HTR-8/SVneo (cell line): ENCODE data around the gene ZNF516.

ENCODE experiments used
- DNase-seq: peaks from one replicate; pipeline ENCODE4 v3.0.0; 2011; ENCODE audit warnings: low spot score, mixed read lengths; ENCODE audit not compliant: insufficient read length
- FAIRE-seq: peaks from 2 replicates; lab custom pipeline; 2011; peaks lifted over from hg19 to GRCh38; lab: Jason Lieb, UNC

The ZNF516 gene

DNA sequence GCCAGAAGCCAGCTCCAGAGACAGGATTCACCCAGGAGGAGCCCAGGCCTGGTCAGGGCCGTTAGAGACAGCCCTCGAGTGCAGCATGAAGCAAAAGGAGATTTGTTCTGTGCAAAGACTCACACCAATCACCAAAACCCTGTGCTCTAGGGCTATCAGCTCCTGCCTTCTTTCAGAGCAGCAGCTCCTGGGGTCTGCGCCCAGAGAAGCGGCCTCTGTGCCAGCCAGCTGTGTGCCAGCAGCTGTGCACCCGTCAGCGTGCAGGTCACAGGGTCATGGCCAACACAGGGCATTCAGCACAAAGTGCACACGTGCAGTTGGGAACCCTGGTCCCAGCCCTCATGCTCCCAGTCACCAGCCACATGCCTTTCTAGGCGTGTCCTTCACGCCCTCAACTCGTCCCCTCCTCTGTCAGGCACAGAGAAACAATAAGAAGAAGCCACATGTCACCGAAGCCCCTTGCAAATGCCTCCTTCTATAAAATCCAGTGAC, 49.3 kb downstream of the ZNF516 start:
- DNase-seq (peak; percentile 12), FAIRE-seq (no peak)

GRCh38 chr18:76445275-76445674, 49.8 kb downstream of the ZNF516 start:
- DNase-seq, result peak; percentile 56
- no peak for FAIRE-seq

GRCh38 chr18:76444446-76445105, 50.5 kb downstream of the ZNF516 start:
- no peak for DNase-seq
- FAIRE-seq, result no peak

GRCh38 chr18:76443519-76444445, 51.3 kb downstream of the ZNF516 start:
- peak; percentile 26 for FAIRE-seq
- no peak for DNase-seq

GRCh38 chr18:76442413-76443171, 52.5 kb downstream of the ZNF516 start:
- FAIRE-seq, result no peak
- DNase-seq, result no peak

DNA sequence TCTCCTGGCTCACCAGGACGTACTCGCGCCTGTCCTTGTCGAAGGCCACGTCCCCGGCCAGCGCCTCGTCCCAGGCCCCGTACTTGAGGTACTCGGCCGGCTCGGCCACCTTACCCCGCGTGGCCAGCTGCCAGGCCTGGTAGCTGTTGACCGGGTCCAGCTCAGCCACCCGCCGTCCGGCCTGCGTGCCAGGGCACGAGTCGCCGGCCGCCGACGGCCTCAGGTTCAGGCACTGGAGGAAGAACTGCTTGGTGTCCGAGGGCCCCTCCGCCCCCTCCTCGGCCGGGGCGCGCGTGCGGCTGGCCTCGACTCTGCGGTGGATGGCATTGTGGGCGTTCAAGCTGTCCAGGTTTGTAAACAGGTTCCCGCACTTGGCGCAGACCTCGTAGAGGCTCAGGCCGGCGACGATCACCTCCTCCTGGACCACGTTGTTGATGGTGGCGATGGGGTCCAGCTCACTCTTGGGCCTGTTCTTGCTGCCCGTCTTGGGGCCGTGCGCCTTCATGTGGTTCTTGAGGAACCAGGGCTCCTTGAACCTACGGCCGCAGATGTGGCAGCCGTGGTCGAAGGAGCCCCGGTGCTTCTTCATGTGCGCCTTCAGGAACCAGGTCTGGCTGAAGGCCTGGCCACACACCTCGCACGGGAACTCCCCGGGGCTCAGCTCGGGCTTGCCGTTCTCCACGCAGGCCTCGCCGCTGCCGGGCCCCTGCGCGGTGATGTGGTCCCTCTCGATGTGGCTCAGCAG, 53.2 kb downstream of the ZNF516 start:
- no peak for DNase-seq
- no peak for FAIRE-seq

GRCh38 chr18:76441002-76441667, 53.9 kb downstream of the ZNF516 start:
- FAIRE-seq, result no peak

GRCh38 chr18:76437910-76438309, 57.1 kb downstream of the ZNF516 start:
- DNase-seq (no peak), FAIRE-seq (no peak)

More at GRCh38 chr18:76441002-76441667, 53.9 kb downstream of the ZNF516 start:
- no peak for DNase-seq

- no peak for FAIRE-seq
These were observed 58.0 kb downstream of the ZNF516 start for GRCh38 chr18:76437011-76437410.

GRCh38 chr18:76436342-76436741, 58.7 kb downstream of the ZNF516 start:
- DNase-seq (no peak), FAIRE-seq (no peak)

More at GRCh38 chr18:76437011-76437410, 58.0 kb downstream of the ZNF516 start:
- no peak for DNase-seq

GRCh38 chr18:76435316-76435989, 59.6 kb downstream of the ZNF516 start:
- FAIRE-seq, result no peak

DNA sequence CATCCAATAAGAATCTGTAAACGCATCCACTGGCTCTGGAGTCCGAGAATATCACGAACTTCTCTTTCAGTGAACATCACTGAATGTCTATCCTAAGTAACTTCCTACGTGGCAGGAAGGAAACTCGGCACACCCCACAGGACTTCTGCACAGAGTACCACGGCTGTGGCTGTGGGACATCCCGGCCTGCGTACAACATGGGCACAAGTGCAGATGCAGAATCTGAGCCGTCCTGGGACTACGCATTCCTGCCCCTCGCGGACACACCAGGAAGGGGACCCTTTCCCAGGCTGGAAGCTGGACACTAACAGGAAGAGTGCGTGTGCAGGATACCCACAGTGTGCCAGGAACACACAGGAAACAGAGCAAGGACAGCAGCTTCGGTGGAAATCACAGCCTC, 60.6 kb downstream of the ZNF516 start:
- FAIRE-seq, result no peak
- DNase-seq, result no peak

More at GRCh38 chr18:76435316-76435989, 59.6 kb downstream of the ZNF516 start:
- no peak for DNase-seq

DNA sequence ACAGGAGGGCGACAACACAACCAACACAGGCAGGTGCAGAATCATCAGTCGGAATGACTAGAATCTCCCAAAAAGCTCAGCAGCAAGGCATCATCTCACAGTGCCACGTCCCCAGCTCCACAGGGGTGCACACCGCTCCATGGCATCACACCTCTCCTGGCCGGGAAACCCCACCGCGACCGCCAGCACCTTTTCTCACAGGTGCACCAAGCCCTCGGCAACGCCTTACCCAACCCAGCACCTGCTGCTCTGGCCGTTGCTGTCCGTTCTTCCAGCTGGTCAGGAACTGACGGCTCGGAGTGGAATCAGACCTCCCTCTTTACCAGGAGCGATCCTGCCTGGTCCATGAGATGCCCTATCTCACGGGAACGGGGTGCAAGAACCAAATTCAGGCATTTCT, 61.3 kb downstream of the ZNF516 start:
- FAIRE-seq (no peak), DNase-seq (no peak)

DNA sequence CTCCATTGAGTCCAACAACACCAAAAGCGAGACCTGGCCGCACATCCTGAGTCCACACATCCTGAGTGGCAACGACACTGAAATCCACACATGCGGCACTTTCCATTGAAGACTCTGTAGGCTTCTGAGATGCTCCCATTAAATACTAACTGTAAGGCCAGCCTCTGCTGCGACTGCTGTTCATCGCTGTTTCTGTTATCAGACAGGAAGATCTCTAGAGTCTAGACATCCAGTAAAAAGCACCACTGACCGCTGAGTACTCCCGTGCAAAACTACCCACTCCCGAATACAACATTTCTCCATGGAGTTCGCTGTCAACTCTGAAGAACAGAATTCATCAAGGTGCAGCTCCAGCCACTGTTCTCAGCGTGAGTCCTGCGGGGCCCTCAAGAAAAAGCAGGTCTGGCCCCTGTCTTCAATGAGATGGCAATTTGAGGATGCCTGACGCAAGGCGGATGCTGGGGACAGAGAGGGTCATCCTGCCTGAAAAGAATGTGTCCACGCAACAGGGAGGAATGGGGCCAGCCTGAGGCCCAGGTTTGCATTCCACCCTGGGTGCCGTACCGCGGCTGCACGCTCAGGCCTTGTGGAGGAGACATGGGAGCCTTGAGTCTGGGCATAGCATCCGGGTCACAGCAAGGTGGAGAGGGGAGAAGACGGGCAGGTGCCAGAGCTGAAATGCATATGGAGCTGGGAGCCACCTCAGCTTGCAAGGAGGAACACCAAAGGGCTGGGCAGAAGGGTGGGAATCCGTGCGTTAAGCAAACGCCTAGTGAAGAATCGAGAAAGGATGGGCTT, 61.9 kb downstream of the ZNF516 start:
- no peak for DNase-seq
- FAIRE-seq, result no peak

GRCh38 chr18:76432274-76432755, 62.7 kb downstream of the ZNF516 start:
- DNase-seq (no peak), FAIRE-seq (no peak)

GRCh38 chr18:76431437-76432273, 63.4 kb downstream of the ZNF516 start:
- no peak for DNase-seq
- no peak for FAIRE-seq

- DNase-seq, result no peak
- FAIRE-seq, result no peak
These were observed 64.4 kb downstream of the ZNF516 start for GRCh38 chr18:76430636-76431035.
